Measurements from ENCODE around the gene CRIP2.

CRIP2 gene

GRCh38 chr14:105444859-105445258 lies 29.8 kb upstream of the CRIP2 start:
- no peak for DNase-seq (ENCODE audit: low read depth in 2 of 2)

GRCh38 chr14:105445290-105445689 lies 29.3 kb upstream of the CRIP2 start:
- DNase-seq (ENCODE audit: low read depth in 2 of 2), result no peak

DNA sequence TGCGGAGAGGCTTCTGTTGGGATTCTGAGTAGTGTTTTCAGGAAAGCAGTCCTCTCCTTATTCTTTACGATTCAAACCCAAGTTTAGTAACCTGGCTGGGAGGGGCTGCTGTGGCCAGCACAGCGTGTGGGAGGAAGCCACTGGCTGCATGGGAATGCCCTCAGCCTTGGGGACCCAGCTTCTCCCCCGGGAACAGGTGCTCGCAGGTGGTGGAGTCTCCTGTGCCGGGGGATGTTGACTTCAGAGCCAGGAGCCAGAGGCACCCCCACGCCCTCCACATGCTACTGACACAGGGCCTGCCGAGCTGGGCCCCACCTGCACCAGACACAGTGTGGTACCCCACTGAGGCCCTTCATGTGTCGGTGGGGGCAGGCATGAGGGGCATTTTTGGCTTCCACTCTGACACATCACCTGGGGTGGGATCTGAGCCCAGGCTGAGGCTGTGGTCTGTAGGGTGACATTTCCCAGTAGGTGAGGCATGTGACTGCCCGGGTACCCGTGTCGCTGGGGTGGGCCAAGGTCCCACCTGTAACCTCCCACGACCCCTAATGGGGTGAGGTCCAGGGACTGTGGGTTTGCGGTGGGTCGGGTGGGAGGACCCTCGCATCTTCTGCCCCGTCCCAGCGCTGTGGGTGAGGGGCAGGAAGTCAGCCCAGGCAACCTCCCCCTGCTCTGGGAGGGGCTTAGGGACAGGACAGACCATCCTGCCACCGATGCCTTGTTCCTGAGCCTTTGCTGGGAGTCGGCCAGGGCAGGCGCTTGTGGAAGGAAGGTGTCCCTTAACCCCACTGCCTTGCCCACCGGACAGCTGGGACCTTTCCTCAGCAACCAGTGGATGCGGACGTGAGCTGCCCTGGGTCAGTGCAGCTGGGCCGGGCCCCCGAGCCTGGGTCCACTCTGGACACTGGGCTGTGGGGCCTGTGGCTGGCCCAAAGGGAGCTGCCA lies 28.4 kb upstream of the CRIP2 start:
- no peak for DNase-seq (ENCODE audit: low read depth in 2 of 2)

GRCh38 chr14:105446971-105447370 lies 27.6 kb upstream of the CRIP2 start:
- DNase-seq (ENCODE audit: low read depth in 2 of 2), result no peak

DNA sequence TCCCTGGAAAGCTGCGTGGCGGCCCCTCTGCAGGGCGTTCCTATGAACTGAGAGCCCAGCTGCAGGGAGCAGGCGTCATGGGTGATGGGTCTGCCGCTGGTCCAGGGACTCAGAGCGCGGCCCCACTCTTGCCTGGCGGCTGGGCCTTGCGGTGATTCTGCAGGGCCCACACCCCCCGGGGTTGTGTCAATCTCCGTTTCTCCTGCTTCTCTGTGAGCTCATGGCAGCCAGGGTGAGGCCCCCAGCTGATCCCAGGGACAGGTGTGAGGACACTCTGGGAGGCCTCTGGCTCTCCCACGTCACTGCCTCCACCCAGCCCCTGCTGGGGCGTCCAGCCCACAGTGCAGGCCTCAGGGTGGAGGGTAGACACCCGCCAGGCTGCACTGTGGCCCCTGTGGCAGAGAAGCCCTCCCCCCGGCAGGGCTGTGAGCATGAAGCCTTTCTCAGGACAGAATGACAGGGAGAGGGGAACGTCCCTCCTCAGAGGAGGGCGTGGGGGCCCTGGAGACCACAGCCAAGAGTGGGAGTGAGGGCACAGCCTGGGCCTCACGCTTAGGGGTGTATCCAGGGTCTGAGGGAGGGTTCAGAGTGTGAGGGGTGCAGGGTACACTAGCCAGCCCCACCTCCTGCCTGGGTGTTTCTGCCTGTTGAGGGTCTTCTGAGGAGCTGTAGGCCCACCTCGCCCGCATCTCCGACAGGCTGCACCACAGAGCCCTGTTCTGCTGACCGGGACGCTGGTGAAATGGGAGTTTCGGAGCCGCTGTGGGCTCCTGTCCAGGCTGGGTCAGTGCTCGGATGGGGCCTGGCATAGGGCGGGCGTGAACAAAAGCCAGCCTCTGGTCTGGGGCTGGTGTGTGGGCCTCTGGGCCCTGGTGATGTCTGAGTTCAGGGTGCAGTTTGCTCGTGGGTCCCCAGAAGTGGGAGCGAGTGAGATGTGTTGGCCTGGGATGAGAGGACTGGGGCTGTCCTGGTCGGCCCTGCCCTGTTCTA lies 26.7 kb upstream of the CRIP2 start:
- DNase-seq (ENCODE audit: low read depth in 2 of 2), result no peak

- DNase-seq (ENCODE audit: low read depth in 2 of 2), result peak; percentile 36 to 42
Observed at GRCh38 chr14:105448706-105449111, 25.9 kb upstream of the CRIP2 start.

GRCh38 chr14:105449276-105450122 lies 25.1 kb upstream of the CRIP2 start:
- no peak for DNase-seq (ENCODE audit: low read depth in 2 of 2)

DNA sequence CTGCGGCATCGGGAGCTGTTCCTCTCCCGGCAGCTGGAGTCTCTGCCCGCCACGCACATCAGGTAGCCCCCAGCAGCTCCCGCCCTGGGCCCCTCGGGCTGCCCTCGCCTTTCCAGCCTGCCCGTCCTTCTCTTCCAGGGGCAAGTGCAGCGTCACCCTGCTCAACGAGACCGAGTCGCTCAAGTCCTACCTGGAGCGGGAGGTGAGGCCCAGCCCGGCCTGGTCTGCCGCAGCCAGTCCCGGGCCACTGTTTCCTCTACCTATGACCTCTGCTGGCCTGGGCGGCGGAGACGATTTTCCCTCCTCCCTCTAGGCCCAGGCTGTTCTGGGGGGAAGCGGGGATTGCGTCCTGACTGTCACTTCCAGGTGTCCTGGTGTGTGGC lies 24.5 kb upstream of the CRIP2 start:
- DNase-seq (ENCODE audit: low read depth in 2 of 2), result no peak

DNA sequence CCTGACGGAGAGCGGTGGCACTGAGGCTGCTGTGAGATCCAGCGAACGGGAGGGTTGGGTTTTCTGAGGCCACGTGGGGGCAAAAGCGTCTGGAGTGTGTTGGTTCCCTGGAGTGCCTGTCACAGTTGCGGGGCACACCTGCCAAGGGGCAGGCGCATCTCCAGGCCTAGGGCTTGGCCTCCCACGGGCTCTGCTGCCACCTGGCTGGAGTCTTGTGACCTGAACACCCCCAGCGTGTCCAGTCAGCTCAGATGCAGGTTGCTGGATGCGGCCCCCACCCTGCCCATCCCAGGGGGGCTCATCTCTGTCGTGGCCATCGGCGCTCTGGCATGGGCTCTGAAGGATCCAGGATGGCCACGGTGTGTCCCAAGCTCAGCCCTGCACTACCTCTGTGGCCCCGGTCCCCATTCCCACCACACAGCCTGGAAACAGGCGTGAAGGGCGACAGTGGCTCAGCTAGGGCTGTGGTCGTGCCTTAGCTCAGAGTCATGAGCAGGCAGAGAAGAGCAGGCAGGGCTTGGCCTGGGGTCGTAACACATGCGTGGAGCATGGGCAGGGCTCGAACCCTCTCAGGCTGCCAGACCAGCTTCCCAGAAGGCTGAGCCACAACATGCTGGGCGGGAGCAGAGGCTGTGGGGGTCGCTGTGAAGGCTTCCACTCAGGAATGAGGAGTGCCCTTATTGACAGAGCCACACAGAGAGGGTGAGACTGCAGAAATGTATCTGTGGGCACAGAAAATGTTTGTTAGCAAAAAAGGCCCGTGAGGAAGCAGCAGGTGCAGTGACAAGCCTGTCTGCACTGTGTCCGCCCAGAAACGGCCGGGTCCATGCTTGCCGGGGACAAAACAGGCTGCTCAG lies 23.5 kb upstream of the CRIP2 start:
- DNase-seq (ENCODE audit: low read depth in 2 of 2), result no peak

DNA sequence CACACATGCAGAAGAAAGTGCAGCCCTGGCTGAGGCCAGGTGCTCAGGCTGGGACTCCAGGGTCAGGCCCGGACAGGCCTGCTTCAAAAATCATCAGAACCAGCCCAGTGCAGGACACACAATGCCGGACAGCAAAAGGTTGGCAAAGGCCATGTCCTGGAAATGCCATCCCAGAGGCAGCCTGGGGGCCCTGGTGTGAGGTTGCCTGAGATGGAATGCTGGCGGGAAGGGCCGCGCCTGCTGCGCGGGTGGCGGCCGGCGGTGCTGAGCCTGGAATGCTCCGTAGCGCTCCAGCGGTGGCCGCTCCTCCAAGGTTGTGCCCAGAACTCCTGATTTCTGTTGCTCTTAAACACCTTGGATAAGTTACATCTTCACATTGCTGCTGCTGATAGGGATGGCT lies 21.7 kb upstream of the CRIP2 start:
- DNase-seq (ENCODE audit: low read depth in 2 of 2), result no peak

- no peak for DNase-seq (ENCODE audit: low read depth in 2 of 2)
Observed at GRCh38 chr14:105453847-105454246, 20.8 kb upstream of the CRIP2 start.

DNA sequence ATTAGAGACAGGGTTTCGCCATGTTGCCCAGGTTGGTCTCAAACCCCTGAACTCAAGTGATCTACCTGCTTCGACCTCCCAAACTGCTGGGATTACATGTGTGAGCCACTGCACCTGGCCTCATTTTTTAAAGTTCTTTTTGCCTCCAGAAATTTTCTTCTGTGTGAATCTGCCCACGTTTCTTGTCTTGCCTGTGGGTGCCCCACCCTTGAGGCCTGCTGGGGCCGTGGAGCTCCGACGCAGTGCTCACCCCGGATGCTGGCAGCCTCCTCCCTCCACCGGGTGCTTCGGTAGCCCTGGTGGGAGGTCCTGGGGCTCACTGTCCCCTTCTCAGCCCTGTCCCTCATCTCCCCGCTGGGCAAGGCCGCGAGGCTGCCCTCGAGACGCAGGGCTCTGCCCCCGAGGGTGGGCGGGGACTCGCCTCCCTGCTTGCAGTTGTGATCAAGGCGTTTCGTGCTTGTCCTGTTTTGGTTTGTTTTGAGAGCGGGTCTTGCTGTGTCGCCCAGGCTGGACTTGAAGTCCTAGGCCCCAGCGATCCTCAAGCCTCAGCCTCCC lies 19.5 kb upstream of the CRIP2 start:
- DNase-seq (ENCODE audit: low read depth in 2 of 2), result no peak

DNA sequence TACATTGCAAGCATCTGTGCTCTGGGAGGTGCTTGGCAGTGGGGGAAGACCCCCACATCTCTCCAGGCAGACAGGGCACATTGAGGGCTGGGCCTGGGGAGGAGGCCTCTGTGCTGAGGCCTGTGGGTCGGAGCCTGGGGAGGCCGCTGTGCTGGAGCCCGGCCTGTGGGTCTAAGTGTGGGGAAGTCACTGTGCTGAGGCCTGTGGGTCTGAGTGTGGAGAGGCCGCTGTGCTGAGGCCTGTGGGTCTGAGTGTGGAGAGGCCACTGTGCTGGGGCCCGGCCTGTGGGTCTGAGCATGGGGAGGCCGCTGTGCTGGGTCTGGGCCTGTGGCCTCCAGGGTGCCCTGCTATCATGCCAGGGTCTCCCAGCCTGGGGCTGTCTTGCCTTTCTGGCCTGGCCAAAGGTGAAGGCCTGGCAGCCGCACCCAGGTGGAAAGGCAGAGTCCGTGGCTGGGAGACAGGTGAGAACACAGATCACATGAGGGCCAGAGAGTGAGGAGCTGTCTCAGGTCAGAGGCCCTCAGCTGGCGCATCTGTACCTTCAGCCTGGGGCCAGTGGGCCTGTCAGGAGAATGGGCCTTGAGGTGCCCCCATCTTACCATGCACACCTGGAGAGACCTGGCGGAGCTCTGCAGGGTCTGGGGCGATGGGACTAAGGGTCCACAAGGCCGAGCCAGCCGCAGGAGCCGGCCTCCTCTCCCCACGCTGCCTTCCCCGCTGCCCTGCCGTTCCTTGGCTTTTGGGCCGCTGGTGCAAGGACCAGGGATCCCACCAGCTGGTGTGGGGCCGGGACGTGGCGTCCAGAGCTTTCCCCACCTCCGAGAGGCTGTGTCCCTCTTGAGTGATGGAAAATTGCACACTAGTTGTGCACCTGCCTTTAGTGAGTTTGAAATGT lies 18.6 kb upstream of the CRIP2 start:
- no peak for DNase-seq (ENCODE audit: low read depth in 2 of 2)

DNA sequence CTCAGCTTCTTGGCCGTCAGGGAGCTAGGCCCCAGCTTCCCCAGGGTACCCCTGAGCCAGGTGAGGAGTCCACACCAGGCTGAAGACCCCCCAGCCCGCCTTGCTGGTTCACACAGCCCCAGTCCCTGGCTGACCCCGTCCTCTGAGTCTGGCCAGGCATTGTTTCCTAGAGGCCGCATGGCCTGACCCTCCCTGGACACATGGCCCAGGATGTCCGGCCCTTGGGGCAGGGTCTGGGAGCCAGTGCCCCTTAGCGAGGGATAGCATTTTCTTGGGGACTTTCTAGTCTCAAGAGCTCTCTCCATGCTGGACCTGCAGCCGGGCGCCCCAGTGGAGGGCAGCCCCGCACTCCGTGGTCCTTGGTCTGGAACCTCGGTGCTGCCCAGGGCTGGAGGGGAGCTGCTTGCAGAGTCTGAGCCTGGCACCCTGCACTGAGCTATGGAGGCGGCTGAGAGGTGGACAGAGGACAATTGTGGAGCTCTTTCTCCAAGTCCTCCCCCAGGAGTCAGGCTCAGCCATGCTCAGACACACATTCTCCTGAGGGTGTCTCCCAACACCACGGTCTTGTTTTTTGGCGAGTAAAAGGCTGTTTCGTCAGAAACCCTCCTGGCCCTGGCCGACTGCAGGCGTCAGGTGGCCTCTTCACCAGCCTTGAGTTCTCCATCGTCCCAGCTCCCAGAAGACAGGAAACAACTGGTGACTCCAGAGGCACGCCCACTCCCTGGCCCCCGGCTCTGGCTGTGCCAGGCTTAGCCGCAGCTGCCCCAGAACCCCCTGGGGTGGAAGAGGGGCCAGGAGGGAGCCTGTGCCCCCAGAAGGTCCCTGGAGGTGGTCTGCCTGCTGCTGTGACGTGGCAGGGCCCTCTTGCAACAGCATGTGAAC lies 17.6 kb upstream of the CRIP2 start:
- DNase-seq (ENCODE audit: low read depth in 2 of 2), result no peak

- no peak for DNase-seq (ENCODE audit: low read depth in 2 of 2)
Observed at GRCh38 chr14:105458010-105458409, 16.6 kb upstream of the CRIP2 start.

- no peak for DNase-seq (ENCODE audit: low read depth in 2 of 2)
Observed at GRCh38 chr14:105458571-105458970, 16.1 kb upstream of the CRIP2 start.

GRCh38 chr14:105460116-105460515 lies 14.5 kb upstream of the CRIP2 start:
- DNase-seq (ENCODE audit: low read depth in 2 of 2), result no peak

- no peak for DNase-seq (ENCODE audit: low read depth in 2 of 2)
Observed at GRCh38 chr14:105460616-105461015, 14.0 kb upstream of the CRIP2 start.

All from stimulated activated CD8-positive, alpha-beta memory T cell treated with anti-CD3 and anti-CD28 coated beads, Interleukin-7, amount 100 ng/mL, for 4 hours (primary cell).